ENCODE data around the gene REXO1. TPM values are rescaled to one million over a fixed set of nuclear protein-coding genes. Genes with fewer than 3 reads are reported as not detected.
A peak's percentile ranks its signal among the peaks of the same experiment; 100 is the strongest.

REXO1 gene
- total and polyA plus RNA-seq, 2 of the 13 experiments (the other 11 are each of a cell fraction or from before 2014, with no cell fraction given): 5.0 to 11.2 TPM

- TF ChIP-seq, protein P1, sequence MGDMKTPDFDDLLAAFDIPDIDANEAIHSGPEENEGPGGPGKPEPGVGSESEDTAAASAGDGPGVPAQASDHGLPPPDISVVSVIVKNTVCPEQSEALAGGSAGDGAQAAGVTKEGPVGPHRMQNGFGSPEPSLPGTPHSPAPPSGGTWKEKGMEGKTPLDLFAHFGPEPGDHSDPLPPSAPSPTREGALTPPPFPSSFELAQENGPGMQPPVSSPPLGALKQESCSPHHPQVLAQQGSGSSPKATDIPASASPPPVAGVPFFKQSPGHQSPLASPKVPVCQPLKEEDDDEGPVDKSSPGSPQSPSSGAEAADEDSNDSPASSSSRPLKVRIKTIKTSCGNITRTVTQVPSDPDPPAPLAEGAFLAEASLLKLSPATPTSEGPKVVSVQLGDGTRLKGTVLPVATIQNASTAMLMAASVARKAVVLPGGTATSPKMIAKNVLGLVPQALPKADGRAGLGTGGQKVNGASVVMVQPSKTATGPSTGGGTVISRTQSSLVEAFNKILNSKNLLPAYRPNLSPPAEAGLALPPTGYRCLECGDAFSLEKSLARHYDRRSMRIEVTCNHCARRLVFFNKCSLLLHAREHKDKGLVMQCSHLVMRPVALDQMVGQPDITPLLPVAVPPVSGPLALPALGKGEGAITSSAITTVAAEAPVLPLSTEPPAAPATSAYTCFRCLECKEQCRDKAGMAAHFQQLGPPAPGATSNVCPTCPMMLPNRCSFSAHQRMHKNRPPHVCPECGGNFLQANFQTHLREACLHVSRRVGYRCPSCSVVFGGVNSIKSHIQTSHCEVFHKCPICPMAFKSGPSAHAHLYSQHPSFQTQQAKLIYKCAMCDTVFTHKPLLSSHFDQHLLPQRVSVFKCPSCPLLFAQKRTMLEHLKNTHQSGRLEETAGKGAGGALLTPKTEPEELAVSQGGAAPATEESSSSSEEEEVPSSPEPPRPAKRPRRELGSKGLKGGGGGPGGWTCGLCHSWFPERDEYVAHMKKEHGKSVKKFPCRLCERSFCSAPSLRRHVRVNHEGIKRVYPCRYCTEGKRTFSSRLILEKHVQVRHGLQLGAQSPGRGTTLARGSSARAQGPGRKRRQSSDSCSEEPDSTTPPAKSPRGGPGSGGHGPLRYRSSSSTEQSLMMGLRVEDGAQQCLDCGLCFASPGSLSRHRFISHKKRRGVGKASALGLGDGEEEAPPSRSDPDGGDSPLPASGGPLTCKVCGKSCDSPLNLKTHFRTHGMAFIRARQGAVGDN (CRISPR knock-in tag; IDR thresholded peaks at IDR 0.05): no peak; the same call in none of the 2 replicates
- TF ChIP-seq ZNF180 (CRISPR knock-in tag; IDR thresholded peaks at IDR 0.05; ENCODE audit: borderline replicate concordance, low read depth): no peak
- no peak for TF ChIP-seq ZNF674 (CRISPR knock-in tag; IDR thresholded peaks at IDR 0.05; ENCODE audit: low read depth)
- no peak for TF ChIP-seq NR2F2 (IDR thresholded peaks at IDR 0.05; ENCODE audit: borderline replicate concordance, low read depth)
- no peak for TF ChIP-seq ZNF619 (CRISPR knock-in tag; IDR thresholded peaks at IDR 0.05)
- no peak for TF ChIP-seq ONECUT2 (CRISPR knock-in tag; IDR thresholded peaks at IDR 0.05)
- TF ChIP-seq RNF2 (conservative IDR thresholded peaks at IDR 0.05; ENCODE audit: low read depth): no peak
- 0 out of 2 replicates have a peak, but pooled peaks have one; percentile 35 for TF ChIP-seq ZNF839 (CRISPR knock-in tag; IDR thresholded peaks at IDR 0.05; ENCODE audit: borderline replicate concordance)
- TF ChIP-seq ZNF850 (CRISPR knock-in tag; conservative IDR thresholded peaks at IDR 0.05): no peak; the same call in 1 of the 2 replicates
- TF ChIP-seq RXRB (CRISPR knock-in tag; IDR thresholded peaks at IDR 0.05; ENCODE audit: borderline replicate concordance): no peak
- no peak for TF ChIP-seq NCOR1 (IDR thresholded peaks at IDR 0.05; ENCODE audit: borderline replicate concordance, low read length)
- TF ChIP-seq ARHGAP35 (CRISPR knock-in tag; IDR thresholded peaks at IDR 0.05; ENCODE audit: borderline replicate concordance): no peak
- TF ChIP-seq, protein P2, sequence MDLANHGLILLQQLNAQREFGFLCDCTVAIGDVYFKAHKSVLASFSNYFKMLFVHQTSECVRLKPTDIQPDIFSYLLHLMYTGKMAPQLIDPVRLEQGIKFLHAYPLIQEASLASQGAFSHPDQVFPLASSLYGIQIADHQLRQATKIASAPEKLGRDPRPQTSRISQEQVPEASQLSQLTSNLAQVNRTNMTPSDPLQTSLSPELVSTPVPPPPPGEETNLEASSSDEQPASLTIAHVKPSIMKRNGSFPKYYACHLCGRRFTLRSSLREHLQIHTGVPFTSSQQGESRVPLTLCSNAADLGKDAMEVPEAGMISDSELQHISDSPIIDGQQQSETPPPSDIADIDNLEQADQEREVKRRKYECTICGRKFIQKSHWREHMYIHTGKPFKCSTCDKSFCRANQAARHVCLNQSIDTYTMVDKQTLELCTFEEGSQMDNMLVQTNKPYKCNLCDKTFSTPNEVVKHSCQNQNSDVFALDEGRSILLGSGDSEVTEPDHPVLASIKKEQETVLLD (CRISPR knock-in tag; IDR thresholded peaks at IDR 0.05; ENCODE audit: low read depth): no peak
- TF ChIP-seq ZNF768 (CRISPR knock-in tag; IDR thresholded peaks at IDR 0.05): no peak
- no peak; the same call in 1 of the 2 replicates for TF ChIP-seq ZNF83 (CRISPR knock-in tag; IDR thresholded peaks at IDR 0.05; ENCODE audit: borderline replicate concordance)
- TF ChIP-seq ZNF382 (CRISPR knock-in tag; IDR thresholded peaks at IDR 0.05; ENCODE audit: borderline replicate concordance): no peak
- no peak for TF ChIP-seq HNRNPK (IDR thresholded peaks at IDR 0.05; ENCODE audit: low read depth, low read length, poor library complexity, severe bottlenecking)
- TF ChIP-seq SSRP1 (CRISPR knock-in tag; IDR thresholded peaks at IDR 0.05): no peak
- TF ChIP-seq, protein P3, sequence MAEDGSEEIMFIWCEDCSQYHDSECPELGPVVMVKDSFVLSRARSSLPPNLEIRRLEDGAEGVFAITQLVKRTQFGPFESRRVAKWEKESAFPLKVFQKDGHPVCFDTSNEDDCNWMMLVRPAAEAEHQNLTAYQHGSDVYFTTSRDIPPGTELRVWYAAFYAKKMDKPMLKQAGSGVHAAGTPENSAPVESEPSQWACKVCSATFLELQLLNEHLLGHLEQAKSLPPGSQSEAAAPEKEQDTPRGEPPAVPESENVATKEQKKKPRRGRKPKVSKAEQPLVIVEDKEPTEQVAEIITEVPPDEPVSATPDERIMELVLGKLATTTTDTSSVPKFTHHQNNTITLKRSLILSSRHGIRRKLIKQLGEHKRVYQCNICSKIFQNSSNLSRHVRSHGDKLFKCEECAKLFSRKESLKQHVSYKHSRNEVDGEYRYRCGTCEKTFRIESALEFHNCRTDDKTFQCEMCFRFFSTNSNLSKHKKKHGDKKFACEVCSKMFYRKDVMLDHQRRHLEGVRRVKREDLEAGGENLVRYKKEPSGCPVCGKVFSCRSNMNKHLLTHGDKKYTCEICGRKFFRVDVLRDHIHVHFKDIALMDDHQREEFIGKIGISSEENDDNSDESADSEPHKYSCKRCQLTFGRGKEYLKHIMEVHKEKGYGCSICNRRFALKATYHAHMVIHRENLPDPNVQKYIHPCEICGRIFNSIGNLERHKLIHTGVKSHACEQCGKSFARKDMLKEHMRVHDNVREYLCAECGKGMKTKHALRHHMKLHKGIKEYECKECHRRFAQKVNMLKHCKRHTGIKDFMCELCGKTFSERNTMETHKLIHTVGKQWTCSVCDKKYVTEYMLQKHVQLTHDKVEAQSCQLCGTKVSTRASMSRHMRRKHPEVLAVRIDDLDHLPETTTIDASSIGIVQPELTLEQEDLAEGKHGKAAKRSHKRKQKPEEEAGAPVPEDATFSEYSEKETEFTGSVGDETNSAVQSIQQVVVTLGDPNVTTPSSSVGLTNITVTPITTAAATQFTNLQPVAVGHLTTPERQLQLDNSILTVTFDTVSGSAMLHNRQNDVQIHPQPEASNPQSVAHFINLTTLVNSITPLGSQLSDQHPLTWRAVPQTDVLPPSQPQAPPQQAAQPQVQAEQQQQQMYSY (CRISPR knock-in tag; IDR thresholded peaks at IDR 0.05): no peak
Observed at GRCh38 chr19:1847684-1848398, 442 bp downstream of the REXO1 start (continued).

Measured in HepG2 (cell line).